HCT116 (cell line): Measurements from ENCODE around the gene HGFAC. TPM values are rescaled to one million over a fixed set of nuclear protein-coding genes. Genes with fewer than 3 reads are reported as not detected.

Experiments used
- ATAC-seq: fragments of 200-7000 bp; cut with Tn5 transposase; 2 replicates; pipeline ENCODE4 v1.9.1; 2020; ENCODE audit warnings: mild to moderate bottlenecking, moderate library complexity
- BruUV-seq: library from RNA; stranded (reverse); fragments of 400-500 nt; replicated peaks from 2 replicates; lab custom pipeline; 2021; lab: Mats Ljungman, UMichigan
- CTCF ChIA-PET: fragments of 300-600 bp; sonication (Branson Sonifier 250); formaldehyde crosslinking; loops from one replicate; lab custom pipeline; 2021; ENCODE audit warnings: antibody characterized with exemption; lab: Charles Lee
- POLR2A ChIA-PET: fragments of 300-600, 350-600 bp; sonication (Branson Sonifier 250); formaldehyde crosslinking; loops from one replicate; lab custom pipeline; 2021; ENCODE audit warnings: antibody characterized with exemption; lab: Charles Lee
- RAD21 ChIA-PET, 2 experiments: fragments of 300-600 bp; sonication (Branson Sonifier 250); formaldehyde crosslinking; loops; one replicate each; lab custom pipeline; 2023; ENCODE audit warnings: low total read pairs in 2 of 2; ENCODE audit not compliant: uncharacterized antibody in 2 of 2, unreplicated experiment in 2 of 2, low non-redundant PET in 1 of 2; lab: Charles Lee
- DNase-seq: peaks from one replicate; pipeline ENCODE4 v3.0.0-alpha.2; 2010; ENCODE audit warnings: low read depth, low spot score
- H2AFZ ChIP-seq: fragments of 200-600 bp; shearing (Covaris generic), sonication (generic); 2 replicates; pipeline ENCODE4 v1.6.1; 2017; ENCODE audit warnings: low read depth, mixed run types, mixed read lengths, antibody characterized with exemption, low read length; ENCODE audit not compliant: poor library complexity, severe bottlenecking
- H3K27ac ChIP-seq: 2 replicates; pipeline ENCODE4 v1.5.1; 2012; ENCODE audit warnings: low read depth, low read length
- H3K27me3 ChIP-seq: fragments of 200-600 bp; sonication (generic); 2 replicates; pipeline ENCODE4 v1.6.1; 2016; ENCODE audit warnings: mixed run types, low read length, mixed read lengths; ENCODE audit not compliant: insufficient read depth
- H3K36me3 ChIP-seq, 2 experiments: fragments of 200-500 bp in 1 of 2; fragments of 200-600 bp in 1 of 2; sonication (Bioruptor generic) in 1 of 2; sonication (generic) in 1 of 2; 2 replicates each; pipeline versions ENCODE4 v1.5.1 to v1.6.1; 2014 to 2016; ENCODE audit warnings: low read length in 2 of 2, inconsistent platforms in 1 of 2, mixed read lengths in 1 of 2, mixed run types in 1 of 2; ENCODE audit not compliant: insufficient read depth in 2 of 2, control insufficient read depth in 1 of 2
- H3K4me1 ChIP-seq, 2 experiments: fragments of 200-600 bp in 1 of 2; sonication (generic) in 1 of 2; 2 replicates each; pipeline versions ENCODE4 v1.5.1 to v1.6.1; 2012 to 2017; ENCODE audit warnings: low read length in 2 of 2, inconsistent platforms in 1 of 2, mild to moderate bottlenecking in 1 of 2, mixed read lengths in 1 of 2, mixed run types in 1 of 2, moderate library complexity in 1 of 2; ENCODE audit not compliant: insufficient read depth in 2 of 2, control insufficient read depth in 1 of 2
- H3K4me2 ChIP-seq: fragments of 200-600 bp; sonication (generic); 2 replicates; pipeline ENCODE4 v1.6.1; 2017; ENCODE audit warnings: mixed run types, low read length, mixed read lengths
- H3K4me3 ChIP-seq, 2 experiments: fragments of 200-600 bp in 1 of 2; sonication (generic) in 1 of 2; replicated peaks in 1 of 2; 2 replicates each; pipeline ENCODE4 v1.5.1; 2011 to 2016; ENCODE audit warnings: low read length in 2 of 2, control low read depth in 1 of 2, low read depth in 1 of 2, mild to moderate bottlenecking in 1 of 2, mixed read lengths in 1 of 2, mixed run types in 1 of 2
- H3K79me2 ChIP-seq: fragments of 200-600 bp; sonication (generic); 2 replicates; pipeline ENCODE4 v1.6.1; 2017; ENCODE audit warnings: mild to moderate bottlenecking, mixed run types, low read length, moderate library complexity, mixed read lengths; ENCODE audit not compliant: insufficient read depth
- H3K9ac ChIP-seq: fragments of 200-600 bp; sonication (generic); 2 replicates; pipeline ENCODE4 v1.6.1; 2016; ENCODE audit warnings: low read length, mixed read lengths
- H3K9me2 ChIP-seq: fragments of 200-600 bp; sonication (generic), shearing (Covaris generic); 2 replicates; pipeline ENCODE4 v1.6.1; 2017; ENCODE audit warnings: mixed run types, mild to moderate bottlenecking, moderate library complexity; ENCODE audit not compliant: insufficient read depth
- H3K9me3 ChIP-seq, 2 experiments: fragments of 200-500 bp in 1 of 2; fragments of 200-600 bp in 1 of 2; sonication (Bioruptor generic) in 1 of 2; sonication (generic) in 1 of 2; 2 replicates each; pipeline ENCODE4 v1.6.1; 2014 to 2017; ENCODE audit warnings: low read length in 2 of 2, mixed read lengths in 2 of 2, inconsistent platforms in 1 of 2, low read depth in 1 of 2, mild to moderate bottlenecking in 1 of 2, mixed run types in 1 of 2, moderate library complexity in 1 of 2; ENCODE audit not compliant: control insufficient read depth in 1 of 2, insufficient read depth in 1 of 2
- H4K20me1 ChIP-seq: fragments of 200-600 bp; sonication (generic), shearing (Covaris generic); 2 replicates; pipeline ENCODE4 v1.6.1; 2017; ENCODE audit warnings: mixed run types, mild to moderate bottlenecking, moderate library complexity; ENCODE audit not compliant: insufficient read depth
- ELF1 ChIP-seq: IDR thresholded peaks from 2 replicates; pipeline ENCODE4 v1.6.1; 2012; ENCODE audit warnings: low read depth, borderline replicate concordance
- TCF7L2 ChIP-seq: IDR thresholded peaks from 2 replicates; pipeline ENCODE4 v1.7.0; 2011; ENCODE audit warnings: borderline replicate concordance, inconsistent platforms; ENCODE audit not compliant: insufficient read depth, insufficient read length; ENCODE audit errors: extremely low read depth
- ZFX ChIP-seq: fragments of 450-650 bp; IDR thresholded peaks from 2 replicates; pipeline ENCODE4 v1.6.1; 2017
- intact Hi-C: fragments of 100-400 bp; cut with micrococcal nuclease; formaldehyde crosslinking; loops from 2 replicates; pipeline ENCODE4 v1.10.0; 2022
- total RNA-seq: library from RNA; stranded (reverse); gene quantifications from one replicate; pipeline ENCODE4 v1.2.1, GENCODE V29; 2021; ENCODE audit not compliant: unreplicated experiment
- TF ChIP-seq, protein P1 (sequence below): IDR thresholded peaks from 2 replicates; pipeline ENCODE4 v1.6.1; 2012; ENCODE audit warnings: low read depth
- TF ChIP-seq, protein P2 (sequence below): IDR thresholded peaks from 2 replicates; pipeline ENCODE4 v1.6.1; 2011; ENCODE audit warnings: mild to moderate bottlenecking, low read length, moderate library complexity; ENCODE audit not compliant: insufficient replicate concordance; ENCODE audit errors: extremely low read depth
- TF ChIP-seq, protein P3 (sequence below): IDR thresholded peaks from 2 replicates; pipeline ENCODE4 v1.6.1; 2012

Gene HGFAC
- total RNA-seq, 1 experiment from 2014 or later: 1.1 TPM

DNA sequence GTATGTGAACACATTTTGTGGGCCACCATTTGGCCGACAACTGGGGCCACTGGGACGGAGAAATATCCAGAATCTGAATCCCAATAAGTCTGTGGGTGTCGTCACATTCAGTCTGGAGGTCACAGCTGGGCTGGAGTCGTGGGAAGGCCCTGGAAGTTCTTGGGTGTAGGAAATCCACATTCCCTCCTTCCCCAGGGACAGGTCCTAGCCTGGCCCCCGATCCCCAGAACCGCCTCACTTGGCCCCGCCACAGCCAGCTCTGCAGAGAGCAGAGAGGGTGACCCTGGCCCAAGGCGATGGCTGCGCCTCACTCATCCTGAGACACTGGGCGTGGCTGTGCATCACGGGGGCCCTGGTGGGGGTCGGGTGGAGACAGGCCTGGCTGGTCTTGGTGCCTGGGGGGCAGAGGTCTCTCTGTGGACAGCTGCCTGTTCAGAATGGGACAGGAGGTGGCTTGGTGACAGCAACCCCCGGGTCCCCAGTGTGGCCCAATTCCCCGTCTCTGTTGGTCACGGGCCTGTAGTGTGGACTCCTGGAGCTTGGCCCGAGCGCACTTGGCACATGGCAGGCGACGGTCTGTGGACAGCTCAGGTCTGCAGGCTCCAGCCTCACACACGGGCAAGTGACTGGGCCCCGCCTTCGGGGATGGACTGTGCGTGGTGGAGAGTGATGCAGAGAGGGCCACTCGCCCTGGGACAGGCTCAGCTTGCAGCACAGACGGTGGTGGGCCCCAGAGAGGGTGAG lies 37.8 kb downstream of the HGFAC start:
- H3K9me3 ChIP-seq: no peaks in the 10 kb centered on the region
- BruUV-seq: no TSS peak
- no peaks in the 10 kb centered on the region for H4K20me1 ChIP-seq
- H2AFZ ChIP-seq: no peak overlapping the region
- no peaks in the 10 kb centered on the region for H3K36me3 ChIP-seq
- H3K27me3 ChIP-seq: no peaks in the 10 kb centered on the region
- DNase-seq (no peak), ATAC-seq (no peak)
- peaks cover 9 to 17% of the 10 kb centered on the region in 2 experiments for H3K4me1 ChIP-seq
- no peak overlapping the region; the same call in 1 of the 2 replicates for H3K27ac ChIP-seq
- TF ChIP-seq ELF1: no peak
- TF ChIP-seq TCF7L2: no peak
- TF ChIP-seq, protein P1, sequence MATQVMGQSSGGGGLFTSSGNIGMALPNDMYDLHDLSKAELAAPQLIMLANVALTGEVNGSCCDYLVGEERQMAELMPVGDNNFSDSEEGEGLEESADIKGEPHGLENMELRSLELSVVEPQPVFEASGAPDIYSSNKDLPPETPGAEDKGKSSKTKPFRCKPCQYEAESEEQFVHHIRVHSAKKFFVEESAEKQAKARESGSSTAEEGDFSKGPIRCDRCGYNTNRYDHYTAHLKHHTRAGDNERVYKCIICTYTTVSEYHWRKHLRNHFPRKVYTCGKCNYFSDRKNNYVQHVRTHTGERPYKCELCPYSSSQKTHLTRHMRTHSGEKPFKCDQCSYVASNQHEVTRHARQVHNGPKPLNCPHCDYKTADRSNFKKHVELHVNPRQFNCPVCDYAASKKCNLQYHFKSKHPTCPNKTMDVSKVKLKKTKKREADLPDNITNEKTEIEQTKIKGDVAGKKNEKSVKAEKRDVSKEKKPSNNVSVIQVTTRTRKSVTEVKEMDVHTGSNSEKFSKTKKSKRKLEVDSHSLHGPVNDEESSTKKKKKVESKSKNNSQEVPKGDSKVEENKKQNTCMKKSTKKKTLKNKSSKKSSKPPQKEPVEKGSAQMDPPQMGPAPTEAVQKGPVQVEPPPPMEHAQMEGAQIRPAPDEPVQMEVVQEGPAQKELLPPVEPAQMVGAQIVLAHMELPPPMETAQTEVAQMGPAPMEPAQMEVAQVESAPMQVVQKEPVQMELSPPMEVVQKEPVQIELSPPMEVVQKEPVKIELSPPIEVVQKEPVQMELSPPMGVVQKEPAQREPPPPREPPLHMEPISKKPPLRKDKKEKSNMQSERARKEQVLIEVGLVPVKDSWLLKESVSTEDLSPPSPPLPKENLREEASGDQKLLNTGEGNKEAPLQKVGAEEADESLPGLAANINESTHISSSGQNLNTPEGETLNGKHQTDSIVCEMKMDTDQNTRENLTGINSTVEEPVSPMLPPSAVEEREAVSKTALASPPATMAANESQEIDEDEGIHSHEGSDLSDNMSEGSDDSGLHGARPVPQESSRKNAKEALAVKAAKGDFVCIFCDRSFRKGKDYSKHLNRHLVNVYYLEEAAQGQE: no peak
- no peak for TF ChIP-seq ZFX
- TF ChIP-seq, protein P2, sequence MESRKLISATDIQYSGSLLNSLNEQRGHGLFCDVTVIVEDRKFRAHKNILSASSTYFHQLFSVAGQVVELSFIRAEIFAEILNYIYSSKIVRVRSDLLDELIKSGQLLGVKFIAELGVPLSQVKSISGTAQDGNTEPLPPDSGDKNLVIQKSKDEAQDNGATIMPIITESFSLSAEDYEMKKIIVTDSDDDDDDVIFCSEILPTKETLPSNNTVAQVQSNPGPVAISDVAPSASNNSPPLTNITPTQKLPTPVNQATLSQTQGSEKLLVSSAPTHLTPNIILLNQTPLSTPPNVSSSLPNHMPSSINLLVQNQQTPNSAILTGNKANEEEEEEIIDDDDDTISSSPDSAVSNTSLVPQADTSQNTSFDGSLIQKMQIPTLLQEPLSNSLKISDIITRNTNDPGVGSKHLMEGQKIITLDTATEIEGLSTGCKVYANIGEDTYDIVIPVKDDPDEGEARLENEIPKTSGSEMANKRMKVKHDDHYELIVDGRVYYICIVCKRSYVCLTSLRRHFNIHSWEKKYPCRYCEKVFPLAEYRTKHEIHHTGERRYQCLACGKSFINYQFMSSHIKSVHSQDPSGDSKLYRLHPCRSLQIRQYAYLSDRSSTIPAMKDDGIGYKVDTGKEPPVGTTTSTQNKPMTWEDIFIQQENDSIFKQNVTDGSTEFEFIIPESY: no peak
- TF ChIP-seq, protein P3, sequence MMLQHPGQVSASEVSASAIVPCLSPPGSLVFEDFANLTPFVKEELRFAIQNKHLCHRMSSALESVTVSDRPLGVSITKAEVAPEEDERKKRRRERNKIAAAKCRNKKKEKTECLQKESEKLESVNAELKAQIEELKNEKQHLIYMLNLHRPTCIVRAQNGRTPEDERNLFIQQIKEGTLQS: no peak
- H3K9me2 ChIP-seq: no peaks in the 10 kb centered on the region
- no peak overlapping the region for H3K4me2 ChIP-seq
- H3K79me2 ChIP-seq: no peaks in the 10 kb centered on the region
- H3K9ac ChIP-seq: no peak overlapping the region
- ChIA-PET POLR2A (no interaction called here), CTCF (interaction anchor here (1.2 to 2.3 kb wide), 3 partner anchors 133 to 401 kb away, joined by 4 to 19 read pairs (median 11); no protein-coding TSS in a partner anchor), RAD21 (interaction anchor here in 1 of 2 experiments (0.6 kb wide), 1 partner anchor 401 kb away, joined by 3 read pairs; no protein-coding TSS in a partner anchor)
- intact Hi-C loops: loop anchor here (1.0 kb wide), 2 partner anchors 61 to 373 kb away; no protein-coding TSS in a partner anchor
- no peak overlapping the region for H3K4me3 ChIP-seq
